GM18517 (cell line): ENCODE measurements around the gene RNU1-2.
"Not testable (repeated sequence)": the region's sequence is repeated elsewhere in the genome, so short reads cannot be mapped to it uniquely, and the experiment has no call there.

Experiments
- ATAC-seq: cut with Tn5 transposase; IDR thresholded peaks from one replicate; pipeline ENCODE4 v1.9.1; 2021; ENCODE audit warnings: mild to moderate bottlenecking, moderate library complexity; ENCODE audit not compliant: unreplicated experiment

RNU1-2 gene

DNA sequence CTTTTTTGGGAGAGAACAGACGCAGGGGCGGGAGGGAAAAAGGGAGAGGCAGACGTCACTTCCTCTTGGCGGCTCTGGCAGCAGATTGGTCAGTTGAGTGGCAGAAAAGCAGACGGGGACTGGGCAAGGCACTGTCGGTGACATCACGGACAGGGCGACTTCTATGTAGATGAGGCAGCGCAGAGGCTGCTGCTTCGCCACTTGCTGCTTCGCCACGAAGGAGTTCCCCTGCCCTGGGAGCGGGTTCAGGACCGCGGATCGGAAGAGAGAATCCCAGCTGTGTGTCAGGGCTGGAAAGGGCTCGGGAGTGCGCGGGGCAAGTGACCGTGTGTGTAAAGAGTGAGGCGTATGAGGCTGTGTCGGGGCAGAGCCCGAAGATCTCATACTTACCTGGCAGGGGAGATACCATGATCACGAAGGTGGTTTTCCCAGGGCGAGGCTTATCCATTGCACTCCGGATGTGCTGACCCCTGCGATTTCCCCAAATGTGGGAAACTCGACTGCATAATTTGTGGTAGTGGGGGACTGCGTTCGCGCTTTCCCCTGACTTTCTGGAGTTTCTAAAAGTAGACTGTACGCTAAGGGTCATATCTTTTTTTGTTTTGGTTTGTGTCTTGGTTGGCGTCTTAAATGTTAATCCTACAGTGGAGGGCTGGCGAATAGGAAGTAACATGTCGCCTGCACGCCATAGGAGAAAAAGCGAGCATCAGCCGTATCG is at the start of gene RNU1-2:
Gene RNU1-2, plus strand, starts transcription at position 383 of the 718 bp plus-strand sequence.
- peak; percentile 99 for ATAC-seq

DNA sequence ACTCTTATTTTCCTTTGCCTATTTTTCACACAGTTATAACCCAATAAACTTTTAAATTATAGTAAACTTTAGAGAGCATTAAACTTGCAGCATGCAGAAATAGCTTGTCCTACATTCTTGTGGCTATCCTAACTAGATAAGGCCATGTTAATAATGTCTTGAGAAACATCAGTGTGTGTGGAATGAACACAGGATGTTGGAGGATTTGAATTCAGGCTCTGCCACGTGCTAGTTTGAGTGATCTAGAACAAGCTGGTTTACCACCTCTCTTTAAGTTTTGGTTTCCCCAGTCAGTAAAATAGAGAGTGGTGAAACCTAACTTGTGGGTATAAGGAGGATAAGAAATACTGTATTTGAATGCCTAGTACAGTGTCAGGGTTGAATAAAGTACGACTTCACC is 39.6 kb upstream of the RNU1-2 start:
- ATAC-seq, result not testable (repeated sequence)

GRCh38 chr1:16859167-16860041 is 36.4 kb upstream of the RNU1-2 start:
- not testable (repeated sequence) for ATAC-seq

DNA sequence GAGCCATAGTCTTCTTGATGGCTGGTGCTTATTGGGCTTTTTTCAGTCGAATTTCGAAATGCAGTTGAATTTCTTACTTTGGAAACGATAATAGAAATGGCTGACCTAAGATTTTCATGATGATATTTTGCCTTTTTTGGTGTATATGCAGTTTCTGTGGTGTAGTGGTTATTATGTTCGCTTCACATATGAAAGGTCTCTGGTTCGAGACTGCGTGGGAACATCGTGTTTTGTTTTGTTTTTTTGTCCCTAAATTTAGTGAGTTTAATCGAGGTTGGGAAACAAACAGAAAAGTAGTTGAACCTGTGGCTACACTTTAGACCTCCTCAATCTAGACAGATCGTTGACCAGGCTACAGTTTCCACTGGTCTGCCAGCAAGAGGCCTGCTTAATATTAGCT is 35.7 kb upstream of the RNU1-2 start:
- ATAC-seq, result not testable (repeated sequence)

GRCh38 chr1:16861832-16862245 is 33.9 kb upstream of the RNU1-2 start:
- not testable (repeated sequence) for ATAC-seq

DNA sequence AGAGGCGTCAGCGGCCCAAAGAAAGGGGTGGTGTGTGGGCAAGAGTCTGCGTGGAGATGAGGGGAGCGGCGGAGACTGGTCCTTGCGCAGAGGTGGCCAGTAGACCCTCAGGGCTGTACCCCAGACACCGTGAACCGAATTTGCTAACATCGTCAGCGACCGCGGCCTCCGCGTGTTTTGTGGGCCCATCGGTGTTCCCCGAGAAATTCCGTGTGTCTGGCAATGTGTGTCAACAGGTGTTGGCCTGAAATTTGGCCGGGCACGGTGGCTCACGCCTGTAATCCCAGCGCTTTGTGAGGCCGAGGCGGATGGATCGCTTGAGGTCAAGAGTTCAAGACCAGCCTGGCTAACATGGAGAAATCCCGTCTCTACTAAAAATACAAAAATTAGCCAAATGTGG is 33.4 kb upstream of the RNU1-2 start:
- not testable (repeated sequence) for ATAC-seq

GRCh38 chr1:16863024-16863423 is 32.8 kb upstream of the RNU1-2 start:
- ATAC-seq, result not testable (repeated sequence)

- ATAC-seq, result not testable (repeated sequence)
Measured at GRCh38 chr1:16866926-16867707, 28.7 kb upstream of the RNU1-2 start.

DNA sequence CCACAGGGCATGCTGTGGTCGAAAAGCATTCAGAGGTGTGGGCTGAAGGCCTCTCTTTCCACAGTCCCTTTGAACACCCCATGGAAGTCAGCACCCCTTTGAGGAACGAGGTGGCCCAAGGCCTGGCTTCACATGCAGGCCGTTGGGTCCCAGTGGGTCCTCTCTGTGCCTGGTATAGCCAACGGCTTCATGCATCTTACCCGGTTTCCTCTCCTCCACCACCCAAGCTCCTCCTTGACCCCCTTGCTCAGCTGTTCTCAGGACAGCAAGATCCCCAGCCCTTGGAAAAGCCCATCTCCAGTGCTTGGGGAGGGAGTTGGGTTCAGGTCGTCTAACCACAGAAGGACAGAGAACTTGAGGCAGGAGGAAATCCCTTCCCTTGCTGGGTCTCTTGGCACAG is 27.0 kb upstream of the RNU1-2 start:
- ATAC-seq, result not testable (repeated sequence)

DNA sequence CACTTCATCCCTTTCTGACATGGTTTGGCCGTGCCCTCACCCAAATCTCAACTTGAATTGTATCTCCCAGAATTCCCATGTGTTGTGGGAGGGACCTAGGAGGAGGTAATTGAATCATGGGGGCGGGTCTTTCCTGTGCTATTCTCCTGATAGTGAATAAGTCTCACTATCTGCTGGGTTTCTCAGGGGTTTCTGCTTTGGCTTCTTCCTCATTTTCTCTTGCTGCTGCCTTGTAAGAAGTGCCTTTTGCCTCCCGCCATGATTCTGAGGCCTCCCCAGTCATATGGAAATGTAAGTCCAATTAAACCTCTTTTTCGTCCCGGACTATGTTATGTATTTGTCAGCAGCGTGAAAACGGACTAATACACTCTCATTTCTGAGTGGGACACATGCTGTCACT is 25.8 kb upstream of the RNU1-2 start:
- not testable (repeated sequence) for ATAC-seq

- not testable (repeated sequence) for ATAC-seq
Measured at GRCh38 chr1:16871171-16871570, 24.6 kb upstream of the RNU1-2 start.

DNA sequence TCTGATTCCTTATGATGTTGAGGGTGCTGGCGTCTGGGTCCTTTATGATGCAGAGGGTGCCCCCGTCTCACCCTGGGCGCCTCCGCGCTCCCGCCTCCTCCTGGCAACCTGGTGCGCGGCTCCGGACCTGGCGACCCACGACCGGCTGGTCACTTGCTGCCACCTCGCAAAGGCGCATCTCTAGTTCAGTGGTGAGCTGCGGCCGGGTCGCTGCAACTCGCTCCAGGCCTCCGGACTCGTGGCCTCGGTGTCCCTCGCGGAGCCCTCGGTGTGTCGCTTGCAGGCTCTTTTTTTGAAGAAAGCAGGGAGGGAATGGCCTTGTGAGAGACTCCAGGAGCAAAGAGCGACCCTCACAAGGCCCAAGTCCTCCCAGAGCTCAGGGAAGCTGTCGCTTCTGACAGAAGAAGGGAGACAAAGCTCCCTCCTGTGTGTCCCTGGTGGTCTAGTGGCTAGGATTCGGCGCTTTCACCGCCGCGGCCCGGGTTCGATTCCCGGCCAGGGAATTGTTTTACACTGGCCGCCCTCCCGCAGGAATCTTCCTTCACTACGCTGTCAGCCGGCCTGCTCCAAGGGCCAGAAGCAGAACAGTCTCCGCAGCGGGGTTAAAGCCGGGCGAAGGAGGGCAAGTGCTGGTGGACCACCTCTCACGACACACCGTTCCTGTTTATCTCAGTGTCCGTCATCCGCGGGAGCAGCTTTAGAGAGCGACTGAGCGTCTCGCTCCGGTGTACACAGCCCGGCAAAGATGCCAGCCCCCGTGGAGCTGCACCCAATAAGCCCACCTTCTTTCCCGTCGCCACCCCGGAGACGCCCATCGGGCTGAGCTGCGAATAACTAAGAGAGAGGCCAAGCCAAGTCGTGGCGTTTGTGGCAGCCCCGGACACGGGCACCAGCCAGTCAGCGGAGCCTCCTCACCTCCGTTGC is 23.4 kb upstream of the RNU1-2 start:
- ATAC-seq, result not testable (repeated sequence)

- not testable (repeated sequence) for ATAC-seq
Measured at GRCh38 chr1:16873076-16873879, 22.5 kb upstream of the RNU1-2 start.

GRCh38 chr1:16874968-16875765 is 20.6 kb upstream of the RNU1-2 start:
- ATAC-seq, result not testable (repeated sequence)

GRCh38 chr1:16881742-16882141 is 14.0 kb upstream of the RNU1-2 start:
- not testable (repeated sequence) for ATAC-seq

GRCh38 chr1:16882986-16883385 is 12.8 kb upstream of the RNU1-2 start:
- no peak for ATAC-seq

GRCh38 chr1:16884487-16884886 is 11.3 kb upstream of the RNU1-2 start:
- not testable (repeated sequence) for ATAC-seq

DNA sequence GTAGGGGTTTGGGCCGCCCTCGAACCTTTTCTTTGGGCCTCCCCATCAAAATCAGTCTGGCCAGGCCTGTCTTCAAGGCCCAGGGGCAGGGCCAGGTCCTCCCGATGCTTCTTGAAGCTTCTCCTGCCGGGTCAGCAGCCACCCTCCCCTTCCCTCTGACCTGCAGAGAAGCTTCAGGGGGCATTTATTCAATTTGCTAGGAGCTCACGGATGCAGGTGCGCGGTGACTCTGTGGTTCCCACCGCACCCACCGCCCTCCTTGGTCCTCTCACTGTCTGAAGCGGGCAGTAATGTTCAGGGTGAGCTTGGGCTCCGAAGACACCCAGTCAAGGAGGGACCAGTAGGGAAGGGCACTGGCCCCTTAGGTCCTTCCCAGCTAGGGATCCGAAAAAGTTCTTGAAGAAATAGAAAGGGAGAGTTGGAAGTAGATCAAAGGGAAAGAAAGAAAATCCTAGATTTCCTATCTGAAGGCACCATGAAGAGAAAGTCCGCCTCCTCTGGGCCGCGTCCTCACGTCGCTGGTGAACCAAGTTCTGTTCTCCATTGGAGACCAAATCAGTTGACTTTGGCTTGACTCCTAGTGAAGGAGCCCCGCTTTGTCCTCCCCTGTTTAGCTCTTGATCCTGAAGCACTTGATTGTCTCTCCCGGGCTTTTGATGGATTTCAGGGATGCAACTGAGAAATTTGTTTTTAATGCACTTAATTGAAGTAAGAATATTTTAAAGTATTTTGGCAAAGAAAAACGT is 8.7 kb upstream of the RNU1-2 start:
- no peak for ATAC-seq
